BLaER1 treated with 17β-estradiol and CSF1 and Interleukin-3, amounts not matched to agents 10 nM and 100 nM (cell line): Measurements from ENCODE around the gene TNFRSF25.
"Not testable (repeated sequence)": the region's sequence is repeated elsewhere in the genome, so short reads cannot be mapped to it uniquely, and the experiment has no call there.

Experiments used
- H3K27ac ChIP-seq, 11 experiments: shearing (Covaris generic); formaldehyde crosslinking; 2 replicates each; pipeline ENCODE4 v1.8.1; 2022
- H3K27me3 ChIP-seq, 11 experiments: shearing (Covaris generic); formaldehyde crosslinking; 2 replicates each; pipeline ENCODE4 v1.8.1; 2022
- H3K36me3 ChIP-seq, 11 experiments: shearing (Covaris generic); formaldehyde crosslinking; 2 replicates each; pipeline ENCODE4 v1.8.1; 2022
- H3K4me1 ChIP-seq, 10 experiments: shearing (Covaris generic); formaldehyde crosslinking; 2 replicates each; pipeline ENCODE4 v1.8.1; 2022
- H3K4me2 ChIP-seq, 11 experiments: shearing (Covaris generic); formaldehyde crosslinking; 2 replicates each; pipeline ENCODE4 v1.8.1; 2022
- H3K4me3 ChIP-seq, 10 experiments: shearing (Covaris generic); formaldehyde crosslinking; 2 replicates each; pipeline ENCODE4 v1.8.1; 2022
- H3K9ac ChIP-seq, 11 experiments: shearing (Covaris generic); formaldehyde crosslinking; 2 replicates each; pipeline ENCODE4 v1.8.1; 2022
- H3K9me3 ChIP-seq, 11 experiments: shearing (Covaris generic); formaldehyde crosslinking; replicated peaks in 1 of 11; 2 replicates each; pipeline ENCODE4 v1.8.1; 2022
- H4K20me1 ChIP-seq, 11 experiments: shearing (Covaris generic); formaldehyde crosslinking; 2 replicates each; pipeline ENCODE4 v1.8.1; 2022
- Cebpa-rat ChIP-seq, 11 experiments: shearing (Covaris generic); IDR thresholded peaks; 2 replicates each; pipeline ENCODE4 v1.8.1; 2022

TNFRSF25 gene

GRCh38 chr1:6454856-6455751 is 10.9 kb downstream of the TNFRSF25 start:
- no peak for TF ChIP-seq Cebpa-rat (IDR thresholded peaks at IDR 0.05)
- peaks cover 0 to 11% (median 0%) of the 10 kb centered on the region in 11 experiments; a peak in 4 of 22 replicates for H3K9me3 ChIP-seq
- H3K36me3 ChIP-seq = no peaks in the 10 kb centered on the region
- no peak overlapping the region for H3K9ac ChIP-seq
- peaks cover 7 to 10% (median 8%) of the 10 kb centered on the region in 10 experiments for H3K4me1 ChIP-seq
- no peak overlapping the region for H3K27ac ChIP-seq
- peaks cover 74 to 93% (median 87%) of the 10 kb centered on the region in 11 experiments for H3K27me3 ChIP-seq
- no peak overlapping the region for H3K4me2 ChIP-seq
- no peak overlapping the region for H3K4me3 ChIP-seq
- peaks cover 0 to 54% (median 4%) of the 10 kb centered on the region in 11 experiments; a peak in 12 of 22 replicates for H4K20me1 ChIP-seq

GRCh38 chr1:6453895-6454855 is 11.8 kb downstream of the TNFRSF25 start:
- H3K36me3 ChIP-seq, H3K9ac ChIP-seq, H3K27ac ChIP-seq, H3K4me3 ChIP-seq, H3K4me2 ChIP-seq, H3K4me1 ChIP-seq: not testable (repeated sequence)
- H4K20me1 ChIP-seq = peaks cover 0 to 63% (median 11%) of the 10 kb centered on the region in 11 experiments; a peak in 15 of 22 replicates
- peaks cover 83 to 93% (median 91%) of the 10 kb centered on the region in 11 experiments for H3K27me3 ChIP-seq
- peaks cover 0 to 11% (median 0%) of the 10 kb centered on the region in 11 experiments; a peak in 4 of 22 replicates for H3K9me3 ChIP-seq

DNA sequence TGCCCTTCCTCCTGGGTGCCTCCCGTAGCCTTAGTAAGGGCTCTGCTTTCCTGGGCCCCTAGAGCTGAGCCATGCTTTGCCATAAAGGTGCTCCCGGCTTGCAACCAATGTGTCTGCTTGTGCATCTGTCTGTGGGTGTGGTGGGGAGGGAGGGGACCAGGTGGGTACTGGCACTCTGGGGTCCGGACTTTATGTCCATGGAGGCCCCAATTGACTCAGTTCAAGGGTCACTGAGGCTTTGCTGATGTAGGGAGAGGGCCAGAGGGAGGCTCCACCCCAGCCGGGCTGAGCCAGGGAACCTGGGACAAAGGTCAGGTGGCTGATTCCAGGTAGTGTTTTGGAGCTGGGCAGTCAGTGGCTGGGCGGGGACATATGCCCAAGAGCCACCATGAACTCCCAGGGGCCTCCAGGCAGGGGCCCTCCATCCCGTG is 15.0 kb downstream of the TNFRSF25 start:
- no peaks in the 10 kb centered on the region for H3K36me3 ChIP-seq
- H3K4me2 ChIP-seq = no peak overlapping the region
- H3K27me3 ChIP-seq = peaks cover 97 to 100% (median 100%) of the 10 kb centered on the region in 11 experiments
- H4K20me1 ChIP-seq = peaks cover 0 to 79% (median 38%) of the 10 kb centered on the region in 11 experiments; a peak in 17 of 22 replicates
- no peak overlapping the region for H3K4me3 ChIP-seq
- TF ChIP-seq Cebpa-rat (IDR thresholded peaks at IDR 0.05) = no peak
- no peak overlapping the region for H3K27ac ChIP-seq
- peaks cover 0 to 11% (median 0%) of the 10 kb centered on the region in 11 experiments; a peak in 4 of 22 replicates for H3K9me3 ChIP-seq
- H3K9ac ChIP-seq = no peak overlapping the region
- peaks cover 19 to 29% (median 23%) of the 10 kb centered on the region in 10 experiments; a peak in 19 of 20 replicates for H3K4me1 ChIP-seq

GRCh38 chr1:6450486-6450885 is 15.5 kb downstream of the TNFRSF25 start:
- not testable (repeated sequence) for H3K36me3 ChIP-seq, H3K9me3 ChIP-seq, H3K4me3 ChIP-seq, H3K27ac ChIP-seq, H3K4me2 ChIP-seq, H3K9ac ChIP-seq
- Histone ChIP-seq H3K27me3 (peaks cover 95 to 100% (median 99%) of the 10 kb centered on the region in 11 experiments), H4K20me1 (peaks cover 0 to 76% (median 38%) of the 10 kb centered on the region in 11 experiments; a peak in 17 of 22 replicates), H3K4me1 (peaks cover 19 to 29% (median 23%) of the 10 kb centered on the region in 10 experiments; a peak in 19 of 20 replicates)

DNA sequence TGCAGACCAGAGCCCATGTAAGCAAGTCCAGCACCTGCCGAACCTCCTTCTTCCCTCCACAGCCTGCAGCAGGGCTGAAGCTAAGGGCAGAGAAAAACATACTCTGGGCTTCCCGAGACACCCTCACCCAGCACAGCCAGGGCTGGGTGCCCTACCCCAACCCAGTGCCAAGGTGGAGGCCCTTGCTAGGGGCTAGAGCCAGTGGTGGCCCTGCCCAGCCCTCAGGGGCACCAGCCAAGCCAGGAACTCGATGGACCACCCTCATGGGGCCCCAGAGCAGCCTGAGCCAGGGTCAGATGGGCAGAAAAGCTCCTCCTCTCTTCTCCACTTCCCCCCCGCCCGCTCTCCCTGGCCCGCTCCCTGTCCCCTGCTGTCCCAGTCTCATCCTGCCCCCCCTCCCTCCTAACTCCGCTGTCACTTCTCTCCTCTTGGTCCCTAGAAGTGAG is 15.9 kb downstream of the TNFRSF25 start:
- H3K27me3 ChIP-seq = peaks cover 91 to 100% (median 99%) of the 10 kb centered on the region in 11 experiments
- H3K36me3 ChIP-seq = no peaks in the 10 kb centered on the region
- H4K20me1 ChIP-seq = peaks cover 0 to 72% (median 38%) of the 10 kb centered on the region in 11 experiments; a peak in 17 of 22 replicates
- no peak for TF ChIP-seq Cebpa-rat (IDR thresholded peaks at IDR 0.05)
- no peak overlapping the region for H3K4me3 ChIP-seq
- no peak overlapping the region for H3K4me2 ChIP-seq
- no peak overlapping the region for H3K27ac ChIP-seq
- H3K9ac ChIP-seq = no peak overlapping the region
- peaks cover 0 to 6% (median 0%) of the 10 kb centered on the region in 11 experiments; a peak in 3 of 22 replicates for H3K9me3 ChIP-seq
- peaks cover 19 to 29% (median 23%) of the 10 kb centered on the region in 10 experiments; a peak in 19 of 20 replicates for H3K4me1 ChIP-seq

GRCh38 chr1:6448749-6449631 is 17.0 kb downstream of the TNFRSF25 start:
- Histone ChIP-seq H3K4me3 (peak overlapping the region in 7 of 10 experiments; percentile 3 to 53 (median 36); a peak in 10 of 20 replicates), H3K36me3 (no peaks in the 10 kb centered on the region), H3K9me3 (no peaks in the 10 kb centered on the region), H3K4me2 (peak overlapping the region; percentile 48 to 77 (median 61); a peak in 21 of 22 replicates), H3K4me1 (peaks cover 19 to 29% (median 23%) of the 10 kb centered on the region in 10 experiments; a peak in 19 of 20 replicates), H3K9ac (no peak overlapping the region), H3K27ac (no peak overlapping the region), H3K27me3 (peaks cover 91 to 100% (median 99%) of the 10 kb centered on the region in 11 experiments), H4K20me1 (peaks cover 0 to 72% (median 34%) of the 10 kb centered on the region in 11 experiments; a peak in 17 of 22 replicates)
- no peak for TF ChIP-seq Cebpa-rat (IDR thresholded peaks at IDR 0.05)

DNA sequence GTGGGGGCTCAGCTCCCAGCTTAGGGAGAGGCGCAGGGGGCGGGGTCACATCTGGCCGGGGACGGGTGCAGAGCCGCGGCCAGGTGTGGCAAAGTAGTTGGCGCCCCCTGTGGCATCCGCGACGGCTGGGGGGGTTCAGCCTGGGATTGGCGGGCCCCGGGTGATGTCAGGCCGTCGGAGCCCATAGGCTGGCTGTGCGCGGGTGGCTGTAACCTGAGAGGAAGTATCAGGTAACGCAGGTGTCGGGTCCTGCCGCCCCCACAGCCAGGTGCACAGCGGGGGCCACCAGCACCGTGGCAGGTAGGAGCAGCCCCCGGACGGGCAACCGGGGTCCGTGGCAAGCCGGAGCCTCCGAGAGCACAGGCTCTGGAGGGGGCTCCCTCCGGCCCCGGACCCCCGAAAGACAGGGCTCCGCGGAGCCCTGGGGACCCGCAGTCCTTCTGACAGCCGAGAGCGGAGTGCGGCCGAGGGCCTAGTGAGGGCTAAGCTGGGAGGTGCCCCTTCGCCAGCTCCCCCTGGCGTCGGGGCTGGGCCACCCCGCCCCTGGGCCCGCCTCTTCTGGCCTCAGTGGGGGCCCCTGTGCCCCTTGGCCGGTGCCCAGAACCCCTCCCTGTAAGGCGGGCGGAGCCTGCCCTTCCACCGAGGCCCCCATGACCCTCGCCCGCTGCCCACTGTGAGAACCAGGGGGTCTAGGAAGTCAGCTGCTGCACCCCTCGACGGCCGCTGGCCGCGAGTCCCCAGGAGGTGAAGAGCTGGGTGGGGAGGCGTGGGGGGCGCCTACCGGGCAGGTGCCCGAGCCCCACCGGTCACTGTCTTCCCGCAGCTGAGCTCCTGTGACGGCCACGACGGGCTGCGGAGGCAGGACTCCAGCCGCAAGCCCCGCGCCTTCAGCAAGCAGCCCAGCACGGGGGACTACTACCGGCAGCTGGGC is 17.9 kb downstream of the TNFRSF25 start:
- Histone ChIP-seq H3K4me2 (peak overlapping the region; percentile 57 to 77 (median 66)), H4K20me1 (peaks cover 0 to 76% (median 34%) of the 10 kb centered on the region in 11 experiments; a peak in 17 of 22 replicates), H3K27ac (no peak overlapping the region), H3K9me3 (no peaks in the 10 kb centered on the region), H3K4me1 (peaks cover 19 to 36% (median 27%) of the 10 kb centered on the region in 10 experiments; a peak in 19 of 20 replicates), H3K4me3 (peak overlapping the region in 8 of 10 experiments; percentile 16 to 53 (median 34); a peak in 13 of 20 replicates), H3K27me3 (peaks cover 91 to 100% (median 99%) of the 10 kb centered on the region in 11 experiments), H3K36me3 (no peaks in the 10 kb centered on the region), H3K9ac (no peak overlapping the region)
- no peak for TF ChIP-seq Cebpa-rat (IDR thresholded peaks at IDR 0.05)
